Thymus (tissue), 11 donors: Measurements from ENCODE around the gene TRPT1. TPM values are rescaled to one million over a fixed set of nuclear protein-coding genes. Genes with fewer than 3 reads are reported as not detected.

Experiments
- DNase-seq, 9 donors: peaks; one replicate each; pipeline ENCODE4 v3.0.0-alpha.2; 2013; ENCODE audit warnings: low spot score in 9 of 9, low read depth in 6 of 9, missing footprints in 1 of 9
- H3K27ac ChIP-seq, 2 donors: one replicate each; pipeline ENCODE4 v1.5.1; 2013; ENCODE audit warnings: control low read depth in 1 of 2, low read depth in 1 of 2, low read length in 1 of 2, mild to moderate bottlenecking in 1 of 2, moderate library complexity in 1 of 2
- H3K27me3 ChIP-seq, 2 donors: one replicate each; pipeline ENCODE4 v1.5.1; 2013; ENCODE audit warnings: low read length in 1 of 2; ENCODE audit not compliant: control insufficient read depth in 2 of 2, insufficient read depth in 1 of 2
- H3K36me3 ChIP-seq, 2 donors: one replicate each; pipeline ENCODE4 v1.5.1; 2013; ENCODE audit warnings: low read length in 1 of 2, mild to moderate bottlenecking in 1 of 2, moderate library complexity in 1 of 2; ENCODE audit not compliant: control insufficient read depth in 2 of 2, insufficient read depth in 2 of 2
- H3K4me1 ChIP-seq, 2 donors: one replicate each; pipeline ENCODE4 v1.5.1; 2013; ENCODE audit warnings: low read length in 2 of 2; ENCODE audit not compliant: control insufficient read depth in 2 of 2, insufficient read depth in 2 of 2
- H3K4me3 ChIP-seq, 2 donors: one replicate each; pipeline ENCODE4 v1.5.1; 2013; ENCODE audit warnings: low read length in 2 of 2, control low read depth in 1 of 2, mild to moderate bottlenecking in 1 of 2
- H3K9me3 ChIP-seq, 2 donors: one replicate each; pipeline ENCODE4 v1.5.1; 2013; ENCODE audit warnings: low read length in 1 of 2, mild to moderate bottlenecking in 1 of 2; ENCODE audit not compliant: control insufficient read depth in 2 of 2, insufficient read depth in 1 of 2
- WGBS: extraction: QIAGEN DNeasy Blood & Tissue Kit; methylation state at CpG from one replicate; pipeline ENCODE4 v1.1.7; 2013; 5-methylcytosine and 5-hydroxymethylcytosine counted together
- polyA plus RNA-seq: library from polyadenylated mRNA; stranded (reverse); fragments of 200-250 nt; gene quantifications from one replicate; pipeline ENCODE4 v1.2.3, GENCODE V29; 2013
- total RNA-seq: library from RNA; stranded (reverse); fragments of 120-200 nt; gene quantifications from one replicate; pipeline ENCODE4 v1.2.4, GENCODE V29; 2013
- donor health status: healthy.

TRPT1 gene
- total and polyA plus RNA-seq, 2 donors: 45.1 to 66.7 TPM

DNA sequence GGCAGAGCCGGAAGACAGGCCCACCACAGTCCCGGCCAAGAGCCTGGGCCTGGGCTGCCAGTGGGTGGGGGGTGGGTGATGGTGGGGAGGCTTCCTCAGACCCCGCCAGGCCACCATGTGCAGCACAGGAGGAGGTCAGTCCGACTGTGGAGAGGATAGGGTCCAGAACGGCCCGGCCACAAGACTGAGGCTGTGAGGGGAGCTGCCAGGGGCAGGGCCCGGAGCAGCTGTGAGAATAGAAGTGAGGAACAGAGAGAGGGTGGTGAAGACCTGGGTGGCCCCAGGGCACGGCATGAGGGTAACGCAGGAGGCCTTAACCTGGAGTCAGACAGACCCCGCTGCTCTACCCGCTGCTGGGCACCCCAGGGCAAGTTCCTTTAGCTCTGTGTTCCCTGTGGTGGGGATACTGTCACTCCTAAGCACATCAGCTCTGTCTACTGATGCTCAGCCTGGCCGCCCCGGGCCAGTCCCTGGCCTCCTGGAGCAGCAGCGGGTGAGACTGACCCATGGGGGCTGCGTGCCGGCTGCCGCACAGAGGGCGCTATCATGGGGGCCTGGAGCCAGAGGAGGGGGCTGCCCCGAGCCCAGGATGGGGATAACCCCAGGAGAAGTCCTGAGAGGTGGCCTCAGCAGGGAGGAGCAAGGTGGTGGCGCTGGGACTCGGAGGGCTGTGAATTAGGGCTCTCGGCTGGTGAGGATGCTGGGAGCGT lies 17.7 kb downstream of the TRPT1 start:
- no peak for DNase-seq
- Histone ChIP-seq H3K4me1 (peaks cover 12 to 52% of the 10 kb centered on the region in 2 donors), H3K9me3 (peaks cover 0 to 6% of the 10 kb centered on the region in 2 donors), H3K27me3 (no peaks in the 10 kb centered on the region), H3K4me3 (peak overlapping the region; percentile 70 to 98), H3K36me3 (peaks cover 49 to 70% of the 10 kb centered on the region in 2 donors), H3K27ac (peak overlapping the region; percentile 86 to 96)
- 66% methylated on average over 23 of the region's 23 CpGs for WGBS

DNA sequence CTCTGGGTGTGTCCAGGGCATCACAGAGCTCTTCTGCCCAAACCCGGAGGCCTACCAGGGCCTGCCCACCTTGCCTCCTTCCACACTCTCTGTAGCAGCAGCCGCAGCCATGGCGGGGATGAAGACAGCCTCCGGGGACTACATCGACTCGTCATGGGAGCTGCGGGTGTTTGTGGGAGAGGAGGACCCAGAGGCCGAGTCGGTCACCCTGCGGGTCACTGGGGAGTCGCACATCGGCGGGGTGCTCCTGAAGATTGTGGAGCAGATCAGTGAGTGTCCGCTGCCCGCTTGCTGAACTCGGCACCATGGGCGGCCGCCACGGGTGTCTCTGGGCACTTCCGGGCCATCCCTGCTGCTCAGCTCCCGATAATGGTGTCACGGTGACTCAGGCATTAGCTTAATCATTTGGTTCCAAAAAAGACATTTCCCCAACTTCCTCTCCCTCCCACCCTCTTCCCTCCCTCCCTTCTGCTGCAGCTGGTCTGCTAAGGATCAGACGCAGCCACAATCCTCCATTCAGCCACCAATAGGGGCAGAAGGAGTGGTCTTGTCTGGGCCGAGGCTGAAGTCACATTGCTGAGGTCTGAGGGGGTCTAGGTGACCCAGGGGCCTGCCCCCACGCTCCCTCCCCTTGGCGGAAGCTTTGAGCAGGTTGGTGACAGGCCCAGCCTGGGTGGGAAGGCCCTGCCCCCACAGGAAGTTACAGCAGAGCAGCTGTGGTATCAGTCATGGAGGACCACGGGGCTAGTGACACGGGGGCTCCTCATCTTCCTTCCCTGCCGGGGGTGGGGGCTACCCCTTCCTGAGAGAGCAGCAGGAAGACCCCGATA lies 18.5 kb downstream of the TRPT1 start:
- peak overlapping the region; percentile 86 to 96 for H3K27ac ChIP-seq
- DNase-seq: peak in 4 of 9 donors; percentile 81 to 91 (median 86)
- peaks cover 56 to 74% of the 10 kb centered on the region in 2 donors for H3K36me3 ChIP-seq
- 3% methylated on average over 30 of the region's 30 CpGs for WGBS
- peaks cover 0 to 6% of the 10 kb centered on the region in 2 donors for H3K9me3 ChIP-seq
- no peaks in the 10 kb centered on the region for H3K27me3 ChIP-seq
- peak overlapping the region; percentile 70 to 98 for H3K4me3 ChIP-seq
- H3K4me1 ChIP-seq: peaks cover 12 to 52% of the 10 kb centered on the region in 2 donors

- Histone ChIP-seq H3K9me3 (peaks cover 0 to 6% of the 10 kb centered on the region in 2 donors), H3K36me3 (peaks cover 53 to 73% of the 10 kb centered on the region in 2 donors), H3K4me1 (peaks cover 12 to 52% of the 10 kb centered on the region in 2 donors), H3K4me3 (peak within 1 kb of the TSS; percentile 70 to 98), H3K27me3 (no peaks in the 10 kb centered on the region), H3K27ac (peak within 1 kb of the TSS; percentile 86 to 96)
- 10% methylated on average over 27 of the region's 27 CpGs for WGBS
- peak in 4 of 9 donors; percentile 83 to 94 (median 86) for DNase-seq
These were observed 19.3 kb downstream of the TRPT1 start, which contains the start of gene FERMT3 for GRCh38 chr11:64206457-64207255. TSS of gene FERMT3 (plus strand) at chr11:64206721. CDS start at chr11:64207365, 644 bp downstream.

DNA sequence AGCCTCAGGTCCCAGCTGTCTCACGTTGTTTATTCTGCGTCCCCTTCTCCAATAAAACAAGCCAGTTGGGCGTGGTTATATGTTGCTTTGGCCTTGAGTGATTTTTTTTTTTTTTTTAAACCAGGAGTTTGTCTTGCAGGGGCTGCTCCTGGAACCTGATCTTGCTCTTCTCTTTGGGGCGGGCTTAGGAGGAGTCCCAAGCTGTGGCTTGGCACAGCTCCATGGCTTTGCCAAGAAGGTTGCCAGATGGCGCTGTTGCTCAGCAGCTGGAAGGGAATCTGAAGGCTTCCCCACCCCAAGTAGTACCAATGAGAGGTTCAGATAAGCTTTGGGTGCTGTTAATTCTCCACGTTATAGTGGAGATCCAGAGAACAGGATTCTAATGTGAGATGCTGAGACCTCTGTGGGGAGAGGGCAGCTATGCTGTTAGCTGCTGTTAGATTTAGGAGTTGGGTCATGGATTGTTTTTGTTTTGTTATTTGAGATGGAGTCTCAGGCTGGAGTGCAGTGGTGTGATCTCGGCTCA lies 21.5 kb downstream of the TRPT1 start:
- H3K4me1 ChIP-seq: peaks cover 12 to 52% of the 10 kb centered on the region in 2 donors
- WGBS: 44% methylated on average over 7 of the region's 7 CpGs

GRCh38 chr11:64204080-64204440 lies 21.9 kb downstream of the TRPT1 start:
- WGBS: 94% methylated on average over 16 of the region's 16 CpGs
- peaks cover 50 to 69% of the 10 kb centered on the region in 2 donors for H3K36me3 ChIP-seq

More for the DNA sequence above, 21.5 kb downstream of the TRPT1 start:
- Histone ChIP-seq H3K27ac (peak overlapping the region in 1 of 2 donors; percentile 17), H3K4me3 (no peak overlapping the region), H3K36me3 (peaks cover 54 to 73% of the 10 kb centered on the region in 2 donors), H3K27me3 (no peaks in the 10 kb centered on the region), H3K9me3 (peaks cover 0 to 6% of the 10 kb centered on the region in 2 donors)
- DNase-seq: peak in 5 of 9 donors; percentile 78 to 93 (median 83)

DNA sequence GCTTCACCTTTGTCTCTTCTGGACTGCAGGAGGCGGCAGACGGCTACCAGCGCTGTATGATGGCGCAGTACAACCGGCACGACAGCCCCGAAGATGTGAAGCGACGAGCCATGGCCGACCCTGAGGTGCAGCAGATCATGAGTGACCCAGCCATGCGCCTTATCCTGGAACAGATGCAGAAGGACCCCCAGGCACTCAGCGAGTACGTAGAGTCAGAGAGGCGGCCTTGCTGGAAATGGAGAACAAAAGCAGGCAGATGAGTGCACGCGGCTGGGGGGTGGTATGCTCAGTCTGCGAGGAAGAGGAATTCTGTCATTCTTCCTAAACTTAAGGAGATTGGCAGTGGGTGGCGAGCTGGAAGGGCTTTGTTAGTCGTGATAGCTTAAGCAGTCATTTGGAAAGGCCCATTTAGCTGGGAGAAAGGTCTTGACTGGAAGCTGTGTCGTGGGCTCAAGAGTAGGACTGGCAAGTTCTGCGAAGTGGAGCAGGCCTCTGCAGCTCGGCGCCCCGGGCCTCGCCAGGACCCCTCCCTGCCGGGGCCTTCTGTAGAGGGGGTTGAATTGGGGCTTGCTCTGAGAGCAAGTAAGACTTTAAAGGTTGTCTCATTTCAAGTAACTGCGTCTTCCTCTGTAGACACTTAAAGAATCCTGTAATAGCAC lies 22.4 kb downstream of the TRPT1 start:
- H3K27ac ChIP-seq: no peak overlapping the region
- no peak for DNase-seq
- H3K9me3 ChIP-seq: peaks cover 0 to 6% of the 10 kb centered on the region in 2 donors
- no peaks in the 10 kb centered on the region for H3K27me3 ChIP-seq
- peaks cover 52 to 69% of the 10 kb centered on the region in 2 donors for H3K36me3 ChIP-seq
- WGBS: 96% methylated on average over 27 of the region's 27 CpGs
- H3K4me1 ChIP-seq: peaks cover 12 to 45% of the 10 kb centered on the region in 2 donors
- no peak overlapping the region for H3K4me3 ChIP-seq

More at GRCh38 chr11:64204080-64204440, 21.9 kb downstream of the TRPT1 start:
- Histone ChIP-seq H3K27me3 (no peaks in the 10 kb centered on the region), H3K27ac (no peak overlapping the region), H3K9me3 (peaks cover 0 to 6% of the 10 kb centered on the region in 2 donors), H3K4me1 (peaks cover 12 to 50% of the 10 kb centered on the region in 2 donors), H3K4me3 (no peak overlapping the region)
- DNase-seq: no peak

DNA sequence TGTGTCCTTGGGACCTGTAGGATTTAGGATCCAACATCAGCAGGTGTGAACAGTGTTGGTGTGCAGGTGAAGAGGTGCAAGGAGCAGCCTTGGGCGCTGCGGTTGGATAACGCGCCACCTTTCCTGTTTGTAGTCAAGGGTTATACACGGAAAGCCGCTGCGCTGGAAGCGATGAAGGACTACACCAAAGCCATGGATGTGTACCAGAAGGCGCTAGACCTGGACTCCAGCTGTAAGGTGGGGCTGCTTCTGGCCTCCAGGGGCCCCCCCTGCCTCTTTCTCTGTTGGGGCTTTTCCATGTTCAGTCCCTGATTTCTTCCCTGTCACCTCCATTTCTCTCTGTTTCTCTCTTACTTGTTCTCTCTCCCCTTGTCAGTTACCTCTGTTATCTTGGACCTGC lies 23.0 kb downstream of the TRPT1 start:
- H3K4me3 ChIP-seq: no peak overlapping the region
- H3K9me3 ChIP-seq: peaks cover 0 to 6% of the 10 kb centered on the region in 2 donors
- WGBS: 99% methylated on average over 9 of the region's 9 CpGs
- peaks cover 56 to 69% of the 10 kb centered on the region in 2 donors for H3K36me3 ChIP-seq
- no peak for DNase-seq
- H3K4me1 ChIP-seq: peaks cover 8 to 39% of the 10 kb centered on the region in 2 donors
- no peaks in the 10 kb centered on the region for H3K27me3 ChIP-seq
- no peak overlapping the region for H3K27ac ChIP-seq

DNA sequence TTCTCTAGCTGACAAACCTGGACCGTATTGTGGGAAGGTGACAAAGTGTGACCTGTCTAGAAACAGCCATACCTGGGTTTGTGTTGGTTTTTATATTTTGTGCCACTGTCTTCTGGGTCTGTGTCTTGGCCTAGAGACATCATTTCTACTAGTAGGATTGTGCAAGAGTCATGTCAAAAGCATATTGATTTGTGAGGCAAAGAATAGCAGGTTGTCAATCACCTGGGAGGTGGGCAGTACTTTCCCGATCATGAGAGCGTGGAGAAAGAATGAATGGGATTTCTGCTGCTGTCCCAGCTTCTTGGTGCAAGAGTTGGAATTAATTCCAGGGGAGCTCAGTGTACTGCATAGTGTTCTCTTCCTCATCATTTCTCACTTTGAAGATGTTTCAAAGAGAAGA lies 24.4 kb downstream of the TRPT1 start:
- Histone ChIP-seq H3K27ac (no peak overlapping the region), H3K27me3 (no peaks in the 10 kb centered on the region), H3K36me3 (peaks cover 71 to 83% of the 10 kb centered on the region in 2 donors), H3K4me3 (no peak overlapping the region), H3K9me3 (peaks cover 0 to 6% of the 10 kb centered on the region in 2 donors), H3K4me1 (peaks cover 8 to 26% of the 10 kb centered on the region in 2 donors)
- DNase-seq: no peak
- WGBS: 95% methylated on average over 3 of the region's 3 CpGs
